GM10266 (cell line): ENCODE measurements around the gene CDCP2.
A peak's percentile ranks its signal among the peaks of the same experiment; 100 is the strongest.

Experiments
- DNase-seq: peaks from one replicate; pipeline ENCODE4 v3.0.0; 2012; ENCODE audit errors: extremely low spot score
- TF ChIP-seq, protein P1 (sequence below): IDR thresholded peaks from 2 replicates; pipeline ENCODE4 v1.5.1; 2012; ENCODE audit warnings: mild to moderate bottlenecking, low read depth; ENCODE audit not compliant: control insufficient read depth, insufficient read depth; ENCODE audit errors: missing control alignments

Gene CDCP2

DNA sequence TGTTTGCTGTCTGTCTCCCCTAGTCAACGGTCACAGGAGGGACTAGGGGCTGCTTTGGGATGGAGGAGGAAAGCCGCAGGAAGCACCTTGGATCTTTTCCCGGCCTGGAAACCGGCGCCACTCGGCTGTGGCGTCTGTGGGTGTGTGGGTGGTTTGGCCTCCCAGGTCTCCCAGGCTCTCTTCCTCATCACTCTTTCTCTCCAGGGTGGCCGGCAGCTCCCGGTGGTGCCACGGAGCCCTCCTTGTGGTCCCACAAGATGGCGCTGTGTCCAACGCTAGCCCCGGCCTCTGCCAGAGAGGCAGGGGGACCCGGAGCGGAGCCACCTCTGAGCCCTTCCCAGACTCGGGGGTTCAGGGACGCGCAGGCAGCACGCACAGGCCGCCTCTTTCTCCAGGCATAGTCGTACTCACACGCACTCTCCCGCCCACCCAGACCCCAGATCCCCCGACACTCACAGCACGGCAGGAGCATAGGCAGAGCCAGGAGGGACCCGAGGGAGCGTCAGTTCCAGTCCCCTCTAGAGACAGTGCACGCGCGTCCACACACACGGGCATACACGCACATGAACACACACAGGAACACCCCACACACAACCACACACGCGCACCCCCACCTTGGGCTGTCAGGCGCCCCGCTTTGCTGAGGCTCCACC lies 31.2 kb downstream of the CDCP2 start:
- DNase-seq = peak; percentile 73
- TF ChIP-seq, protein P1, sequence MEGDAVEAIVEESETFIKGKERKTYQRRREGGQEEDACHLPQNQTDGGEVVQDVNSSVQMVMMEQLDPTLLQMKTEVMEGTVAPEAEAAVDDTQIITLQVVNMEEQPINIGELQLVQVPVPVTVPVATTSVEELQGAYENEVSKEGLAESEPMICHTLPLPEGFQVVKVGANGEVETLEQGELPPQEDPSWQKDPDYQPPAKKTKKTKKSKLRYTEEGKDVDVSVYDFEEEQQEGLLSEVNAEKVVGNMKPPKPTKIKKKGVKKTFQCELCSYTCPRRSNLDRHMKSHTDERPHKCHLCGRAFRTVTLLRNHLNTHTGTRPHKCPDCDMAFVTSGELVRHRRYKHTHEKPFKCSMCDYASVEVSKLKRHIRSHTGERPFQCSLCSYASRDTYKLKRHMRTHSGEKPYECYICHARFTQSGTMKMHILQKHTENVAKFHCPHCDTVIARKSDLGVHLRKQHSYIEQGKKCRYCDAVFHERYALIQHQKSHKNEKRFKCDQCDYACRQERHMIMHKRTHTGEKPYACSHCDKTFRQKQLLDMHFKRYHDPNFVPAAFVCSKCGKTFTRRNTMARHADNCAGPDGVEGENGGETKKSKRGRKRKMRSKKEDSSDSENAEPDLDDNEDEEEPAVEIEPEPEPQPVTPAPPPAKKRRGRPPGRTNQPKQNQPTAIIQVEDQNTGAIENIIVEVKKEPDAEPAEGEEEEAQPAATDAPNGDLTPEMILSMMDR = peak; percentile 74

DNA sequence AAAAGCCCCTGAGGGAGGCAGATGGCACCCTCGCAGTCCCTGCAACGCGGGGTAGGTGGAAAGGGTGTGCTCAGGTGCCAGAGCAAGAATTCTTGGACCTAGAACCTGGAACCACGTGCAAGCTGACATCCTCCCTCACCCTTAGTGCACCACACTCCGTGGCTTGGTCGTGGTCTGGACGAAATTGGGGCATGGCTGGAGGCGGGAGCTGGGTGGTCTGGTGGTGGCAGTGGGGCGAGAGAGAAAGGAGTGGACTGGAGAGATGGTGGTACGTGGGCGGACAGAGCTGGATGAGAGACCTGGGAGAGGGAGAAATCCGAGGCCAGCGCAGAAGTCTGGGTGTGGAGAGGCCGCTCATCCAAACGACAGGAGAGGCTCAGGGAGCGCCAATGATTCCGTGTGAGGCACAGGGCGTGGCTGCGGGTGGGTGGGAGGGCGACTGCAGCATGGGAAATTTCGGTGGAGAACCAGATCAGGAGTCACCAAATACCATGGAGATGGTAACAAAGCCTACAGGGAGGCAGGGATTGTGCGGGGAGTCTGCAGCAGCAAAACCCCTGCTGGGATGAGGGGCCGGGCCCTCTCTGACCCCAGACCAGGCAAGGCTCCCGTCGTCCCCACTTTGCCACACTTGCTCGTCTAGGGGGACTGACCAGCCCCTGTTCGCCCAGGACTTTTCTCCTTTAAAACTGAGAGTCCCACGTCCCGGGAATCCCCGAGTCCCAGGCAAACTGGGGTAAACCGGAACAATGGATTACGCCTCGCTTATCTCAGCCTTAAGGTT lies 31.9 kb downstream of the CDCP2 start:
- DNase-seq = no peak
- TF ChIP-seq, protein P1 = no peak

GRCh38 chr1:54120018-54120697 lies 32.6 kb downstream of the CDCP2 start:
- no peak for DNase-seq
- TF ChIP-seq, protein P1 = no peak

DNA sequence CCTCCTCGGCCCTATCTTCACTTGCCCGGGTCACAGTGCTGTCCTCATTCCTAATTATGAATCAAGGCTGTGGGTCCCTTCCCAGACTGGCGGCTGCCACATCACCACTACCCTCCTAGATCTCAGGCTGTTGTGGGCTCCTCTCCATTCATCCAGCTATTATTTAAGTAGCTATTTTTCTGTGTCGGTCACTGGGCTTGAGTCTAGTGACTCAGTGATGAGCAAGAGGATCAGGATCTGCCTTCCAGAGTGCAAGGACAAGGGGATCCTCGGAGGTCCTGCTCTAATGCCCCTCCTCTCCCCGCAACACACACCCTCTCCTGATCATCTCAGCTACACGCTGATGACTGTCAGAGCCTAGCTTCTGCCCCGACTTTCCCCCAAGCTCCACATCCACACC lies 34.1 kb downstream of the CDCP2 start:
- no peak for DNase-seq
- TF ChIP-seq, protein P1 = no peak

DNA sequence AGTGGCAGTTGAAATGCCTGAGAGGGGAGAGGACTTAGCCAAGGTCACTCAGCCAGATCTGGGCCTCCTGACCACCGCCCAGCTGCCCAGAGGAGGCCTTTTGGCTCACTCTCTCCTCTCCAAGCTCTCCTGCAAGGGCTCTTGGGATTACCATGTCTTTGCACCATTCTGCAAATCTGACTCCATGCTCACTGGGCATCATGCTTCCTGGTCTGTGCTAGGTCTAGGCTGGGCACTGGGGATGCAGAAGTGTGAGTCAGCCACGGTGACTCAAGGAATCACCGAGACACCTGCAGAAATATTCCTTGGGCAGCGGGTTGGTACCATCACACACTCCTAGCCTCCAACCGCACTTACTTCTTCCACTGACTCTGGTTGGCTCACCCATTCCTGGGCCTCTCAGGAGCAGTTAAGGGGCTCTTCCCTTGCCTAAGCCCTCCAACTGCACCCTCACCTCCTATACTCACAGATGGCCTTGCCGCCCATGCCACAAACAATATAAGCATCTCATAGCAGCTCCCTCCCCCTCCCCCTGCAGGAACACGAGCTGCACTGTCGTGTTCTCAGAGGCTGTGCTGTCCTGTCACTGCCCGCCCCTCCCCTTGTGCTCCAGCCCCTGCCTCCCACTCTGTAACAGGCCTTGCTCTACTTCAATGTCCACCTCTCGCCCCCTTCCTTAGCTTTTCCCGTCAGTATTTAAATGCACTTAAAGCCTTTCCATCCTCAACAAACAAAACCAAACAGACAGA lies 34.8 kb downstream of the CDCP2 start:
- TF ChIP-seq, protein P1 = no peak
- DNase-seq = no peak

DNA sequence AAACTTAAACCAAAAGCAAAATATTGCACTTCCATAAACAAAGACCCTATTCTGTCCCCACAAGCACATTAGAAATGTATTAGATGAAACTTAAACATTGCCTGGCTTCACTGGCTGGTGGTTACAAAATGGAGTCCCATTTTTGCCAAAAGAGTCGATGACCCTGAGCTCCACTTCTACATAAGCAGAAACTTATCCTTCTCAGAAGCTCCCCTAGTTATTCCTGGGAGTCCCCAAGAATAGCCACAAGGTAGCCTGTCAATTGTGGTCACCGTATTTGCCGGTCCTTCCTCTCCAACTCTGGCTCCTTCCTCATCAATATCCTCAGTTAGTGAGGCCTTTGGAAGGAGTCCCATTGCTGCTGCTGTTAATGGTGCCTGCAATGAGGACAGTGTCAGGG lies 37.3 kb downstream of the CDCP2 start:
- TF ChIP-seq, protein P1 = no peak
- DNase-seq = no peak
